Superior temporal gyrus (tissue), 1 donor: ENCODE measurements around the gene MEOX2.

Source experiments
- DNase-seq: peaks from one replicate; pipeline ENCODE4 v3.0.0-alpha.2; 2016; ENCODE audit errors: extremely low spot score

Gene MEOX2

GRCh38 chr7:15681186-15681585 lies 5.3 kb downstream of the MEOX2 start:
- no peak for DNase-seq

- no peak for DNase-seq
Measured at GRCh38 chr7:15680446-15680845, 6.0 kb downstream of the MEOX2 start.

GRCh38 chr7:15679306-15679705 lies 7.2 kb downstream of the MEOX2 start:
- no peak for DNase-seq

- no peak for DNase-seq
Measured at GRCh38 chr7:15678653-15679052, 7.8 kb downstream of the MEOX2 start.

GRCh38 chr7:15675379-15675778 lies 11.1 kb downstream of the MEOX2 start:
- no peak for DNase-seq

GRCh38 chr7:15674586-15674985 lies 11.9 kb downstream of the MEOX2 start:
- DNase-seq = no peak

- no peak for DNase-seq
Measured at GRCh38 chr7:15669443-15670090, 16.9 kb downstream of the MEOX2 start.

GRCh38 chr7:15667991-15668390 lies 18.5 kb downstream of the MEOX2 start:
- DNase-seq = no peak

GRCh38 chr7:15662451-15662850 lies 24.0 kb downstream of the MEOX2 start:
- no peak for DNase-seq

GRCh38 chr7:15658247-15658646 lies 28.2 kb downstream of the MEOX2 start:
- no peak for DNase-seq

- no peak for DNase-seq
Measured at GRCh38 chr7:15652776-15653290, 33.6 kb downstream of the MEOX2 start.

- DNase-seq = no peak
Measured at GRCh38 chr7:15651693-15652092, 34.8 kb downstream of the MEOX2 start.

- DNase-seq = no peak
Measured at GRCh38 chr7:15650787-15651186, 35.7 kb downstream of the MEOX2 start.

GRCh38 chr7:15648461-15648961 lies 38.0 kb downstream of the MEOX2 start:
- DNase-seq = no peak

GRCh38 chr7:15647309-15647708 lies 39.2 kb downstream of the MEOX2 start:
- no peak for DNase-seq

GRCh38 chr7:15643000-15643705 lies 43.3 kb downstream of the MEOX2 start:
- DNase-seq = no peak

GRCh38 chr7:15628876-15629275 lies 57.6 kb downstream of the MEOX2 start:
- DNase-seq = peak; percentile 57

GRCh38 chr7:15626041-15626440 lies 60.4 kb downstream of the MEOX2 start:
- DNase-seq = no peak

- no peak for DNase-seq
Measured at GRCh38 chr7:15625466-15625865, 61.0 kb downstream of the MEOX2 start.

GRCh38 chr7:15621468-15621867 lies 65.0 kb downstream of the MEOX2 start:
- no peak for DNase-seq

- DNase-seq = no peak
Measured at GRCh38 chr7:15620491-15621185, 65.8 kb downstream of the MEOX2 start.

GRCh38 chr7:15618275-15618674 lies 68.2 kb downstream of the MEOX2 start:
- no peak for DNase-seq

GRCh38 chr7:15612205-15612604 lies 74.3 kb downstream of the MEOX2 start:
- DNase-seq = no peak
